Activated CD8-positive, alpha-beta T cell treated with anti-CD3 and anti-CD28 coated beads, Interleukin-2, amount 10 ng/mL, durations not matched to agents 7 days and 5 days (primary cell): ENCODE results near the gene KPTN. TPM values are rescaled to one million over a fixed set of nuclear protein-coding genes. Genes with fewer than 3 reads are reported as not detected.
A peak's percentile ranks its signal among the peaks of the same experiment; 100 is the strongest.

Experiments
- ATAC-seq: fragments of 150-1000 bp; cut with Tn5 transposase; one replicate; pipeline ENCODE4 v1.10.0; 2021; ENCODE audit warnings: moderate library complexity
- CTCF ChIA-PET: fragments of 350-600 bp; sonication (Branson Sonifier 250); formaldehyde crosslinking; loops from one replicate; lab custom pipeline; 2021; ENCODE audit warnings: antibody characterized with exemption; lab: Charles Lee
- POLR2A ChIA-PET: fragments of 350-600 bp; sonication (Branson Sonifier 250); formaldehyde crosslinking; loops from one replicate; lab custom pipeline; 2021; ENCODE audit warnings: antibody characterized with exemption; lab: Charles Lee
- DNase-seq: peaks from one replicate; pipeline ENCODE4 v3.0.0-alpha.2; 2020
- H3K27ac Mint-ChIP-seq: one replicate; pipeline ENCODE4 v1.8.0; 2021; ENCODE audit warnings: mild to moderate bottlenecking, mixed read lengths
- H3K27me3 Mint-ChIP-seq: one replicate; pipeline ENCODE4 v1.8.0; 2021; ENCODE audit warnings: low read depth, mixed read lengths
- H3K36me3 Mint-ChIP-seq: one replicate; pipeline ENCODE4 v1.8.0; 2021; ENCODE audit warnings: low read depth, mixed read lengths
- H3K4me1 Mint-ChIP-seq: one replicate; pipeline ENCODE4 v1.8.0; 2021; ENCODE audit warnings: low read depth, mixed read lengths
- H3K4me3 Mint-ChIP-seq: one replicate; pipeline ENCODE4 v1.8.0; 2021; ENCODE audit warnings: mild to moderate bottlenecking, mixed read lengths
- H3K9me3 Mint-ChIP-seq: one replicate; pipeline ENCODE4 v1.8.0; 2022; ENCODE audit warnings: mixed read lengths; ENCODE audit not compliant: insufficient read depth
- total RNA-seq, 2 experiments: library from RNA; stranded (reverse); gene quantifications; one replicate each; pipeline ENCODE4 v1.2.3, GENCODE V29; 2021

KPTN gene
- total RNA-seq, 2 experiments from 2014 or later: 12.6 to 13.0 TPM

GRCh38 chr19:47497050-47497766 lies 13.2 kb upstream of the KPTN start:
- H3K27me3 Mint-ChIP-seq: no peaks in the 10 kb centered on the region
- H3K4me3 Mint-ChIP-seq: no peak overlapping the region
- CTCF ChIA-PET: interaction anchor here (1.3 to 2.3 kb wide), 2 partner anchors 13 to 60 kb away, joined by 4 to 8 read pairs; partner anchors contain the start of gene KPTN
- peaks cover 7% of the 10 kb centered on the region for H3K4me1 Mint-ChIP-seq
- H3K27ac Mint-ChIP-seq: peak overlapping the region; percentile 8
- H3K9me3 Mint-ChIP-seq: no peaks in the 10 kb centered on the region
- no peak for DNase-seq
- ATAC-seq: no peak
- H3K36me3 Mint-ChIP-seq: peaks cover 8% of the 10 kb centered on the region
- POLR2A ChIA-PET: interaction anchor here (0.7 to 1.1 kb wide), 2 partner anchors 9 to 12 kb away, joined by 3 to 4 read pairs; no protein-coding TSS in a partner anchor

- ChIA-PET CTCF (interaction anchor here (1.0 to 2.3 kb wide), 5 partner anchors 11 to 204 kb away, joined by 3 to 8 read pairs (median 3); partner anchors contain the start of genes DHX34 and KPTN), POLR2A (interaction anchor here (0.6 to 1.5 kb wide), 3 partner anchors 8 to 157 kb away, joined by 4 to 5 read pairs (median 4); partner anchors contain the start of gene KPTN)
- Mint-ChIP-seq H3K4me3 (no peak overlapping the region), H3K27me3 (no peaks in the 10 kb centered on the region), H3K36me3 (peaks cover 8% of the 10 kb centered on the region), H3K4me1 (peaks cover 7% of the 10 kb centered on the region), H3K27ac (no peak overlapping the region), H3K9me3 (no peaks in the 10 kb centered on the region)
- no peak for DNase-seq
- no peak for ATAC-seq
Observed at GRCh38 chr19:47495478-47496372, 11.7 kb upstream of the KPTN start.

GRCh38 chr19:47494729-47495128 lies 10.7 kb upstream of the KPTN start:
- ATAC-seq (no peak), DNase-seq (no peak)
- H3K4me1 Mint-ChIP-seq: peaks cover 7% of the 10 kb centered on the region
- no peak overlapping the region for H3K4me3 Mint-ChIP-seq
- no peaks in the 10 kb centered on the region for H3K9me3 Mint-ChIP-seq
- no peaks in the 10 kb centered on the region for H3K27me3 Mint-ChIP-seq
- peaks cover 13% of the 10 kb centered on the region for H3K36me3 Mint-ChIP-seq
- CTCF ChIA-PET: interaction anchor here (0.9 to 1.0 kb wide), 2 partner anchors 11 to 58 kb away, joined by 3 to 5 read pairs; partner anchors contain the start of gene KPTN
- H3K27ac Mint-ChIP-seq: no peak overlapping the region
- POLR2A ChIA-PET: interaction anchor here (1.0 kb wide), 1 partner anchor 10 kb away, joined by 3 read pairs; no protein-coding TSS in a partner anchor

GRCh38 chr19:47494211-47494547 lies 10.2 kb upstream of the KPTN start:
- POLR2A ChIA-PET: interaction anchor here (1.0 to 1.3 kb wide), 2 partner anchors 9 to 20 kb away, joined by 3 read pairs; no protein-coding TSS in a partner anchor
- Mint-ChIP-seq H3K4me1 (peaks cover 7% of the 10 kb centered on the region), H3K36me3 (peaks cover 13% of the 10 kb centered on the region), H3K27ac (no peak overlapping the region), H3K27me3 (no peaks in the 10 kb centered on the region), H3K4me3 (no peak overlapping the region), H3K9me3 (no peaks in the 10 kb centered on the region)
- ATAC-seq (no peak), DNase-seq (no peak)
- CTCF ChIA-PET: interaction anchor here (0.9 to 1.0 kb wide), 2 partner anchors 10 to 57 kb away, joined by 3 to 5 read pairs; partner anchors contain the start of gene KPTN

- peaks cover 7% of the 10 kb centered on the region for H3K4me1 Mint-ChIP-seq
- no peak for ATAC-seq
- no peaks in the 10 kb centered on the region for H3K9me3 Mint-ChIP-seq
- no peak overlapping the region for H3K4me3 Mint-ChIP-seq
- peak overlapping the region; percentile 30 for H3K27ac Mint-ChIP-seq
- peaks cover 13% of the 10 kb centered on the region for H3K36me3 Mint-ChIP-seq
- H3K27me3 Mint-ChIP-seq: no peaks in the 10 kb centered on the region
- CTCF ChIA-PET: no interaction called here
- no peak for DNase-seq
- POLR2A ChIA-PET: interaction anchor here (1.0 to 1.3 kb wide), 2 partner anchors 9 to 21 kb away, joined by 3 read pairs; no protein-coding TSS in a partner anchor
Observed at GRCh38 chr19:47493378-47494210, 9.6 kb upstream of the KPTN start.

GRCh38 chr19:47492571-47493377 lies 8.8 kb upstream of the KPTN start:
- Mint-ChIP-seq H3K27ac (peak overlapping the region; percentile 30), H3K4me1 (peaks cover 8% of the 10 kb centered on the region), H3K9me3 (no peaks in the 10 kb centered on the region), H3K27me3 (no peaks in the 10 kb centered on the region), H3K4me3 (no peak overlapping the region), H3K36me3 (peaks cover 13% of the 10 kb centered on the region)
- POLR2A ChIA-PET: interaction anchor here (1.1 to 1.3 kb wide), 2 partner anchors 9 to 21 kb away, joined by 3 to 5 read pairs; no protein-coding TSS in a partner anchor
- ATAC-seq (no peak), DNase-seq (no peak)
- CTCF ChIA-PET: no interaction called here

GRCh38 chr19:47492137-47492533 lies 8.1 kb upstream of the KPTN start:
- DNase-seq: no peak
- Mint-ChIP-seq H3K36me3 (peaks cover 16% of the 10 kb centered on the region), H3K27me3 (no peaks in the 10 kb centered on the region), H3K27ac (no peak overlapping the region), H3K4me3 (no peak overlapping the region), H3K9me3 (no peaks in the 10 kb centered on the region), H3K4me1 (peaks cover 14% of the 10 kb centered on the region)
- ATAC-seq: no peak
- ChIA-PET POLR2A (interaction anchor here (1.1 kb wide), 1 partner anchor 10 kb away, joined by 5 read pairs; no protein-coding TSS in a partner anchor), CTCF (no interaction called here)

GRCh38 chr19:47491358-47492136 lies 7.5 kb upstream of the KPTN start:
- H3K4me1 Mint-ChIP-seq: peaks cover 20% of the 10 kb centered on the region
- ChIA-PET CTCF (no interaction called here), POLR2A (interaction anchor here (0.7 to 1.1 kb wide), 3 partner anchors 11 to 109 kb away, joined by 3 to 5 read pairs (median 4); no protein-coding TSS in a partner anchor)
- H3K27me3 Mint-ChIP-seq: no peaks in the 10 kb centered on the region
- no peak overlapping the region for H3K27ac Mint-ChIP-seq
- DNase-seq (no peak), ATAC-seq (no peak)
- no peaks in the 10 kb centered on the region for H3K9me3 Mint-ChIP-seq
- H3K36me3 Mint-ChIP-seq: peaks cover 20% of the 10 kb centered on the region
- no peak overlapping the region for H3K4me3 Mint-ChIP-seq

GRCh38 chr19:47490847-47491246 lies 6.8 kb upstream of the KPTN start:
- H3K4me3 Mint-ChIP-seq: no peak overlapping the region
- CTCF ChIA-PET: no interaction called here
- H3K27ac Mint-ChIP-seq: no peak overlapping the region

GRCh38 chr19:47490031-47490430 lies 6.0 kb upstream of the KPTN start:
- Mint-ChIP-seq H3K4me1 (peaks cover 34% of the 10 kb centered on the region), H3K27ac (peak overlapping the region; percentile 70), H3K4me3 (no peak overlapping the region), H3K27me3 (no peaks in the 10 kb centered on the region), H3K36me3 (peaks cover 30% of the 10 kb centered on the region), H3K9me3 (no peaks in the 10 kb centered on the region)
- ChIA-PET POLR2A (no interaction called here), CTCF (no interaction called here)
- no peak for DNase-seq
- no peak for ATAC-seq

More at GRCh38 chr19:47490847-47491246, 6.8 kb upstream of the KPTN start:
- ATAC-seq: no peak
- Mint-ChIP-seq H3K27me3 (no peaks in the 10 kb centered on the region), H3K4me1 (peaks cover 26% of the 10 kb centered on the region), H3K9me3 (no peaks in the 10 kb centered on the region), H3K36me3 (peaks cover 23% of the 10 kb centered on the region)
- DNase-seq: no peak
- POLR2A ChIA-PET: interaction anchor here (0.6 to 0.8 kb wide), 3 partner anchors 26 to 675 kb away, joined by 3 to 4 read pairs (median 3); no protein-coding TSS in a partner anchor
